SK-N-MC (cell line): ENCODE data around the gene C22orf31.

Experiments used
- EZH2 ChIP-seq: fragments of 200-600 bp; sonication (generic); IDR thresholded peaks from one replicate; pipeline ENCODE4 v1.6.1; 2017; ENCODE audit warnings: antibody characterized with exemption
- POLR2AphosphoS5 ChIP-seq: IDR thresholded peaks from 2 replicates; pipeline ENCODE4 v1.6.1; 2012; ENCODE audit warnings: mild to moderate bottlenecking, low read depth, low read length, borderline replicate concordance

- TF ChIP-seq EZH2 (no peak), POLR2AphosphoS5 (no peak)
Measured at GRCh38 chr22:29048822-29049654, 12.6 kb downstream of the C22orf31 start.
